ENCODE data around the gene ABCA4.
"Not testable (repeated sequence)": the region's sequence is repeated elsewhere in the genome, so short reads cannot be mapped to it uniquely, and the experiment has no call there.

ABCA4 gene

DNA sequence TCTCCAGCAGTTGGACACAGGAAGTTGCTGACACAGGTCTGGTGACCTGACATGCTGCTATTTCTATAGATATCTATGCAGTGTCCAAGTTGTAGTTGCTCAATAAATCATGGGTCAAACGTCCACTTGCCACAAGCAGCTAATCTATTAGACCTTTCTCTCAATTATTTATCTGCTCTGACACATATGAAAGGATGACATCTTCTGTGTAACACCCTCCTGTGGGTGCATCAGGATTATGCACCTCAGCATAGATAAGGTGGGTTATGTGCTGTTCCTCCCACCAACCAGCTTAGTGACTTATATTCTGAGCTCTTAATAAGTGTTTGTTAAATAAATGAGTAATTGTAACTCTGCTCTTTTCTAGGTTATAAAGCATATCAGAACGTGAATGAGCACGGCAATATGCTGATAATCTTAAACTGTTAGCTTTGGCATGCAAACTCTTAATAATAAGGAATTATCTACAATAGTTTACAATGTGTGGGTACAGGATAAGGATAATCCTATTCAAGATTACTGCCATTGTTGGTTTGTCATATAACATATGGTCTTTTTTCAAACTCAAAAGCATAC, 121.0 kb downstream of the ABCA4 start:
- no peak for DNase-seq

DNA sequence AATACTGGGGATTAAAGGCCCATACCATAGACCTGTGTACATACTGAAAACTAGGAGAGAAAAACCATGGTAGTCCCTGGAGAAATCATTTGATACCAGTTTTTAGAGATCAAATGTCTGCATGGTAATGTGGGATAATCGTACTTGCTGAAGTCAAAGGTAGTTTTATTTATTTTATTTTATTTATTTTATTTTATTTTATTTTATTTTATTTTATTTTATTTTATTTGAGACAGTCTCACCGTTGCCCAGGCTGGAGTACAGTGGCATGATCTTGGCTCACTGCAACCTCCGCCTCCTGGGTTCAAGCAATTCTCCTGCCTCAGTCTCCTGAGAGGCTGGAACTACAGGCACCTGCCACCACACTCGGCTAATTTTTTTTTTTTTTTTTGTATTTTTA, 122.4 kb downstream of the ABCA4 start:
- not testable (repeated sequence) for DNase-seq

DNA sequence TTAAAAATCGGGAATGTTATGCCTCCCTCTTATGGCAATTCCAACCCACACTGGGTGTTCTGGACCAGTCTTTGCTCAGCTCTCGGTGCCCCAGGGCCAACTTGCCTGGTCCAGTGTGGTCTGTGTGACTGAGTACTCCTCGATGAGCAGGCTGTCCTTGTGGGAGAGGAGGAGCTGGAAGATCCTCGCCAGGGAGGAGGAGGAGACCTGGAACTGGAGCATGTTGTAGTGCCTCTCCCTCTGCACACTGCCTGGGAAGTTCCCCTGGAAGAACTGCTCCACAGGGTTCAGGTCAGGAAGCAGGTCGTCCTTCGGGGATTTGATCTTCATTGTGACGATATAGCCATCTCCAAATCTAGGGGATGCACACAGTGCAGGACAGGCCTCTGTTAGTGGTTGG, 123.2 kb downstream of the ABCA4 start:
- no peak for DNase-seq

DNA sequence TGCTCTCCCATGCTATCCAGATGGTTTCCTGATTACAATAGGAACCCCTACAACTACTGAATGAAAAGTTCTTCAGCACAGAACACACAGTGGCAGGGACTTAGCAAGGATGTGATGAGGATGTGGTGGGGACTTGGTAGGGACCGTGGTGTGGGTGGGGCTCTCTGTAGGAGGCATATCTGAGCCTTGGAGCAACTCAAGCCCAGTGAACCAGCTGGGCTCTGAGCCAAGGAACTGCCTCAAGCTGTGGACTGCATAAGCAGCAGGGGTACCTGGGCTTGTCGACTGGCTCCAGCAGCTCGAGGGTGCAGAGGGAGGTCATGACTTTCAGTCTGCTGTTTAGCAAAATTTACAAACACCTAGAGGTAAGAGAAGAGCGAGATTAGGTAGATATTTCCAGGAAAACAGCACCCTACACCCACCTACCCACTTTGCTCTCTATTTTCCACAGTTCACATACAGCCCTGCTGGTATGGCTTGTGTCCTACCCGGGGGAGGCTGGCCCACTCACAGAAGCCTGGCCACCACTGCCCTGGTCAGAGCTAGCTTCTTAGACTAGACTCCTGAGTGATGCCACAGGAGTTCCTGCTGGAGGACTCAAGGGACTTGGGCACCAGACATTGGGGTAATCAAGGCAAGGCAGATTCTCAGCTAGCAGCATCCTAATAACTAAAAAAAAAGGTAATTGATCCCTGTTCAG, 125.0 kb downstream of the ABCA4 start:
- no peak for DNase-seq

DNA sequence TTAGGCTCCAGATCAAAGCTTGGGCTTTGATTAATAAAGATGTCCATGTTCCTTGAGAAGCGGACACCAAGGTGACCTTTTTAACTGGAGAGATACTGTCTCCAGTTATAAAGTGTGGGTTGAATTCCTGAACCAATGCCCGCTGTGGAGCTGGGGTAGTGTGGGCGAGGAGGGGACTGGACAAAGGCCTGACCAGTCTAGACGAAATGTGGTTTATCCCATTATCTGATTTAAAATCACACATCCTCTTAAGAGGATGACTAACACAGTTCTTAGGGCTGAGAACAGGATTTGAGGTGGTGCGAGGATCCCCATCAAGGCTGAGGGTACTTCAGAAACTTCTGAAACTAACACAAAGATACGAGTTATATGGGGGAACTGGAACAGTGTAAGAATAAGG, 127.2 kb downstream of the ABCA4 start:
- DNase-seq = no peak

DNA sequence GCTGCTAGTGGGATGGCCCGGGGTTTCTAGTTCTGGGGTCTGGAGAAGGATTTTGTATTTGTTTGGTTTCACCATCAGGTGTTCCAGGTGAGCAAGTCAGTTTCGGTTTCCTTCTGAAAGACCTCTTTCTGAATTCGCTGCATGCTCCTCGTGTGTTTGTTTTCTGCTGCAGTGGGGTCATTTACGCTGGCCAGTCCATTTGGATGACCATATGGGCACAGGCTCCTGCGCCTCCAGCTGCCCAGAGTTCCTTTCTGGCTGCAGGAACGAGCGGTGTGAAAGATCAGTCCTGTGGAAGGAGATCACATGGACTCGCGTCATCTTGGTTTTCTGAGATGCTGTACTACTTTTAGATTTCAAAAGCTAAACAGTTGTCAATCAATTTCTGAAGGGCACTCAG, 128.0 kb downstream of the ABCA4 start:
- DNase-seq = no peak

DNA sequence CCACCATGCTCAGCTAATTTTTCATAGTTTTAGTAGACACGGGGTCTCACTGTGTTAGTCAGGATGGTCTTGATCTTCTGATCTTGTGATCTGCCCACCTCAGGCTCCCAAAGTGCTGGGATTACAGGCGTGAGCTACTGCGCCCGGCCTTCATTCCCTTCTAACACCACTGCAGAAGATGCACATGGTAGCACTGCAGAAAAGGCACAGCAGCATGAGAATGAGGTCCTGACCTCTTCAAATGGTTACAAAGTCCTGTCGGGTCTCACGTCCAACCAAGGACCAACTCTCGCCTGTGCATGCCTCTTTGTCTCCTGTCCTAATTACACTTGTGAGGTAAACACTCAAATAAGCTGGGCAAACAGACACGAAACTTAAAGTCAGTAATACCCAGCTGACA, 128.8 kb downstream of the ABCA4 start:
- DNase-seq = no peak

DNA sequence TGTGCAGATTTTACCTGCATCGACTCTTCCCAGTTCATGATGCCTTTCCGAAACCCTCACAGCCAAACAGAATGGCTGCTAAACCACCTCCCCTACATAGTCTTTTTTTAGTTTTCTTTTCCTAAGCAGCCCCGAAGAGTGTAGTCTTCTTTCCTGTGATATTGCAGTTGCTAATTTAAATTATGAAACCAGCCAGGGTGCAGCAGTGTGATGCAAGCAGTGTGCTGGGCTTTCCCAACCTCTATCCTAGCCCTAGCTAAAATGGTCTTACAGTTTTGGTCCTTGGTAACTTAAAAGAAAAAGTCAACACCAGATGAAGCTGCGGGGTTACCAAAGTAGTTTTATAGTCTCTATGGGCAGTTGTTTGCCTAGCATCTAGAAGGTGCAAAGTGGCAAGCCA, 129.7 kb downstream of the ABCA4 start:
- DNase-seq = no peak

DNA sequence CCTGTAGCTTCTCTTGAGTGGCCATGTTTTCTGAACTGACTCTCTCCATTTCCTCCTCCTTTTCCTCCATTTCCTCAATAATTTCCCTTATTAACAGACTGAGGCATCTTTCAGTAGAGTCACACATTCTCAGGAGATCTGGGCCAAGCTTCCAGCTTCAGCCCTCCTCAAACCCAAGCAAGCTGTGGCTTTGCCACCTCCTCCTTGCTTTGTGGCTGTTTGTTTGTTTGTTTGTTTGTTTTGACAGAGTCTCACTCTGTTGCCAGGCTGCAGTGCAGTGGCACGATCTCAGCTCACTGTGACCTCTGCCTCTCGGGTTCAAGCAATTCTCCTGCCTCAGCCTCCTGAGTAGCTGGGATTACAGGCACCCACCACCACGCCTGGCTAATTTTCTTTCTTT, 130.5 kb downstream of the ABCA4 start:
- DNase-seq = not testable (repeated sequence)

DNA sequence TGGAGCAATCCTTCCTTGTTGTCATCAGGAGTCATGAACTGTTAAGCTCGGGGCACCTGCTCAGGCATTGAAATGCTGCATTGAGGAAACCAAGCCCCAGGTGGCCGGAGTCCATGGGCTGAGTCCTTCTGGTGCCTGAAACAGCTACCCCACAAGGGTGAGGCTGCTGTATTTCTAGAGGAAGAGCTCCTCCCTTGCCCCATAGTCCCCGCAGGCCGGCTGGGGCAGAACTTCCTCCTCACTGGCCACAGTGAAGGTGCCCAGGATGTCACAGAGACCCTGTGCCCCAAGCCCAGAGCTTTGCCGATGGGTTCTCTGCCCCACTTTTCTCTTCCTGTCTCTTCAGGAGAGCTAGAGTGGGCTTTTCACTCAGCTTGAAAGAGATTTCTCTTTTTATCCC, 130.9 kb downstream of the ABCA4 start:
- no peak for DNase-seq

DNA sequence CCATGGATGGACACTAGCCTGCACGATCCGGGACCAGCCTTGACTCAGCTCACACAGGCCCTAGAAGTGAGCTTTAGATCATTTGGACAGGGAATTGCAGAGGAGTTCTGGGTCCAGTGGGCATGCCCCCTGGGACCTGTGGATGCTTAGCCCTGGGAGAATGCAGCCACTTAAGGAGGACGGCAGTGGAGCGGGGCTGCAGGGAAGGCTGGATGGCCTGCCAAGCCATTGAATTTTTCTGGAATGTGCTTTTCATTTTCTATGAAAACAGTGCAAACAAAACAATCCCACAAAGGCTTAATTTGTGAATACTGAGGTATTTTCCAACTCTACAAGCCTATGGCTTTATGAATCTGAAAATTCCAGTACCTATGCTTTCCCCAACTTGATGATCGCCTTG, 131.3 kb downstream of the ABCA4 start:
- DNase-seq = no peak

DNA sequence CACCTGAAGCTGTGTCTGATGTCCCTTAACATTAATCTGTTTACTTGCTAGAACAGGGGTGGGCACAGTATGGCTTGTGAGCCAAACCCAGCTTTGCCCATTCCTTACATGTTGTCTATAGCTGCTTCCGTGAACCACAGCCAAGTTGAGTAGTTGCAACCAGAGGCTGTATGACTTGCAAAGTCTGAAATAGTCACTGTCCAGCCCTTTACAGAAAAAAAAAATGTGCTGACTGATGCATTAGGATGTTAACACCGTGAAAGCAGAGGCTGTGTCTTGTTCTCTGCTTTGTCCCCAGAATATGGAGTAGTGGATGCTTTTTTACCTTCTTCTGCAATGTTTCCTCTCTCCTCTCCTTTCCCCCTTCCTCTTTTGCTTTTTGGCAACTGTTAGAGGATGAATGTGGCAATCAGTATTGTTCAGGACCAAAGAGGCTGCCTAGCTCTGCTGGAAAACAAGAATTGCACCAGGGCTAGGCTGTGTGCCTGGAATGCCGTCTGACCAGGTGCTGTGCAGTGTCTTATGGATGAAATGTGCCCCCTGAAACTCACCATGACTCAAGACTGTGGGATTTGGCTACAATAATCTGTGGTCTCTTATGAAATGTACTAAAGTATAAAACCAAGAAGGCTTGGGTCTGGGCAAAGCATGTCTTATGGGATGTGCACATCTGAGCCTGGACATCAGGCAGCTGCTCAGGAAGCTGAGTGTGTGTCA, 132.2 kb downstream of the ABCA4 start:
- no peak for DNase-seq

DNA sequence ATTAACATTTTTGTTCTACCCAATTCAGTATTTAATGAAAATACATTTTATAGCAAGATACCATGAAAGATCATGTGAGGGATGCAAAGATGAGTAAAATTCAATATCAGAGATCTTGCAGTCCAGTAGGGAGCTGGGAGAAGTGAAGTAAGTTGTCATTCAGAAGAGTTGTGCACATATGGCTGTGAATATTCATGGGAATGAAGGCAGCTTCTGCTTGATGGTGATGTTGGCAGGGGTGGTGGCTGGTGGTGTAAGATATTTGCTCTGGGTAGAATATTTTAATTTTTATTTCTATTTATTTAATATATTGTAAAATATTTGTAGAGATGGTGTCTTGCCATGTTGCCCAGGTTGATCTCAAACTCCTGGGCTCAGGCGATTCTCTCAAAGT, 139.7 kb downstream of the ABCA4 start:
- no peak for DNase-seq

DNA sequence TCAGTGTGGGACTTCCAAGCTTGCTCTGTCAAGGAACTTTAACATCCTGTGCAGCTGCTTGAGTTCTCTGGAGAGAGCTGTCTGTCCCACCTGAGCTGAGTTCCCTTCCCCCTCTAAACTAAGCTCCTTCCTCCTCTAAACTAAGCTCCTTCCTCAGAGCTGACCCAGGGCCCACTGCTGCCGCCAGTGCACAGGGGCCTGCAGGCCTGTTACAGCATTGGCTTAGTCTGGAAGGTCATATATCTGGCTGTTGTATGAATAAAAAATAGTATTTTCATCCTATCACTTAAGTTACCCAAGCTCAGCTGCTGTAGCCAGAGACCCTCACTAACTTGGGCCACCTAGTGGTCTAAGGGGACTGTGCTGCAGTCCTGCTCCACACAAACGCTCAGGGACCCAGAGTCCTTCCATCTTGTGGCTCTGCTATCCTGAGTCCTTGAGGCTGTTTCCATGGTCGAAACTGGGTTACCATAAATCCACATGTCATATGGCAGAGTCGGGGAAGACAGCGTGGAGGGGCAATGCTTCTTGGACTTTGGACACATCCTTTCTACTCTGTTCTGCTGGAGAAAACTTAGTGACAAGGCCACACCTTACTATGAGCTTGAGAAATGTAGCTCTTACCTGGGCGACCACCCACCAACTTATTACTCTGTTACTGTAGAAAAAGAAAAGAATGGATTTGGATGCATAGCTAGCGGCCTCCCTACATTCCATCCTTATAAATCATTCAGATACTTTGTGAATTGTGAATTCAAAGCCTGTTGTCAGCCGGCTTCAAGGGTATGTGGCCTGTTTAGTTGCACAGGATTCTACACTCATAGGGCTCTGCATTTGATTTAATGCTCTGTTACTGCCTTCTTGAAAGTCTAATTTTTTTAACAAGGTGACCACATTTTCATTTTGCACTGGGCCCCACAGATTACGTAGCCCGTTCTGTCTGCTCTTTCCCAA, 140.4 kb downstream of the ABCA4 start:
- no peak for DNase-seq

DNA sequence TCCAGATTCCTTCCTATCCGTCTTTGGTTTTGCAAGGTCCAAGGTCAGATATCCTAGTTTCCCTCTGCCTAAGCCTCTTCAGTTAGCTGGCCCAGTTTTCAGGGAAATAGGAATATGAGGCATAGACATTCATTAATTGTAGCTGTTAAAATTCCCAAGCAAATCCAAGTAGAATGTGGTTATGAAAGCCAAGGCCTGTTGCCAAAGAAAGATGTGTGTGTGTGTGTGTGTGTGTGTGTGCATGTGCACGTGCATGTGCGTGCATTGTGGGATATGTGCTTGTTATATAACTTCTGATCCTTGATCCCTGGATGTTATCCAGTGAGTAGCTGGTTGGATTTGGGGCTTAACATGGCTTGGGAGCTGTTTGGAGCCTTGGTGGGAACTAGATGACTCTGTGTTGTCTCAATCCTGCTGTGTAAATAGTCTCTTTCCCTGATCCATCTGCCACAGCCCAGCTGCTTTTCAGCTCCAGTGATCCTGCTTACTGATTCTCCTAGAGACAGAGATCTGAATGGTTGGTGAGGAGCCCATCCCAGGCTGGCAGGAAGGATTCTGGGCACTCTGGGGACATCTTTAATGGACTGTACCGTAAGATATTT, 141.1 kb downstream of the ABCA4 start:
- DNase-seq = no peak

DNA sequence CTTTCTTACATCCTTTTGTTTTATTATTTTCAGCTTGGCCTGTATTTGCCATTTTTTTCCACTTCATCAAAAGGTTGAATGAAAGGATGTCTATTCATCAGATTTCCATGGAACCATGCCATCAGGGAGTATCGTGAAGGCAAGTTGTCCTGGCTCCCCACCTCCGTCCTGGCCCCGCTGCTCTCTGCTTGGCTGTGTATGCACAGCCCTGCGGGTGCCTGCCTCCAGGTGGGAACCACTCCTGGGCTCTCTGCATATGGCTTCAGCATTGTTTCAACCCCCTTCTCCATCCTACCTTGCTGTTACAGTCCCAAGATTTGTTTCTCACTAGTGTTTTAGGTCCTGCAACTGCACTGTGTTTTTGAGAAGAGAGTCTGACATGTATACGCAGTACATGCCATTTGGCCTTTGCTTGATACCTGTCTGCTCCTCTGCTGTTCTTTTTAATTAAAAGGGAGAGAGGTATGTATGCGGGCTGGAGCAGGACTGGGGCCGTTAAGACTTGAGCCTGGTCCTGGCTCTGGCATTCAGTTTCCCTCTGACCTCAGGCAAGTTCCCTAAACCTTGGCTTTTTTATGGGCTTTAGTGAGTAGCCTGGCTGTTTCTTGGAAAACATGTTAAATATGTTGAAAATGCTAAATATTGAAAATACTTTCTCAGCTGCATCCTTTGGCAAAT, 141.8 kb downstream of the ABCA4 start:
- DNase-seq = no peak

DNA sequence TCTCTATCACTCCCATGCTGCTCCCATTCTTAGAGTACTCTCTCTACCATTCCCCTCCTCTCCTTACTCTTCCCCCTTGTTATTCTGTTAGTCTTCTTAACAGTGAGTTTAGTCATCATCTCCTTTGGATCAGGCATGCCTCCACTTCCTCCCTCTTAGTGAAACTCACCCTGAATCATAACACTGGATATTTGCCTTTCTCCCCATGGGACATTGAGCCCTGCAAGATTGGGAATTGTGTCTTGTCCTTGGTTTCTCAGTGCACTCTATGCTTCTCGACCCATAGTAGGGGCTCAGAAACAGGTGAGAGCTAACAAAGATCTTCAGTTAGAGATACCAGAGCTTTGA, 143.4 kb downstream of the ABCA4 start:
- no peak for DNase-seq

DNA sequence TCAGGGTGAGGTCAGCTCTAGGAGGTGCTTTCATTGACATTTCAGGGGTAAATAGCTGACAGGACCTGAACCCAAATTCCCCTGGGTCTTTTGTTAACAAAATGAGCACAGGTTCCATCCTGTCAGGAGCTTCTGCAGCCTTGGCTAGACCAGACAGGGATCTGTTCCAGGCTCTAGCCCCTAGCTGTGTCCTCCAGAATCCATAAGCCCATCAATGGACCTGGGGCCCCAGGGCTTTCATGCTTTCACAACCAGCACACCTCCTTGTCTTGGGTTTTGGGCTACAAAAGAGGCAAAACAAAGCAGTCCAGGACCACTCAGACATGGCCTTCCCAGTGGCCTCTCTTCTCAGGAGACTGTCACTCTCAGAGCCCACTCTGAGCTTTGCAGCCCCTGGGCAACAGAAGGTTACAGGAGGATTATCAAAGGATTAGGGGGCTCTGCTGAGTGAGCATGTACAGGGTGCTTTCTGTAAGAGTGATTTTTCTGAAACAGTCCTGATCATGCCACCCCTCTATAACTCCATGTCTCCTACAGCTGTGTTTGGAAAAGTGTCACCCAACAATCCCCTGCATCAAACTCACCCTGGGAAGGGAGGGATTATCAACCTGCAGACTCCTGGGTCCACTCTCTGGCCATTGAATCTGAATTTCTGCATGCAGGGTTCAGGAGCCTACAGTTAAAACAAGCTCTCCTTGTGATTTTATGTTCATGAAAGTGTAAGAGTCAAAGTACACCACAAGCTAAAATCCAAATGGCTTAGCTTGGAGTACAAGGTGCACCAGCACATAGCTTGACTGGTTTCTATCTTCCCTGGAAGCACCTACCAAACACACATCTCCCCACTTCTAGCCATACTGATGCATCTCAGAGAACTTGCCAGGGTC, 144.0 kb downstream of the ABCA4 start:
- DNase-seq = no peak

DNA sequence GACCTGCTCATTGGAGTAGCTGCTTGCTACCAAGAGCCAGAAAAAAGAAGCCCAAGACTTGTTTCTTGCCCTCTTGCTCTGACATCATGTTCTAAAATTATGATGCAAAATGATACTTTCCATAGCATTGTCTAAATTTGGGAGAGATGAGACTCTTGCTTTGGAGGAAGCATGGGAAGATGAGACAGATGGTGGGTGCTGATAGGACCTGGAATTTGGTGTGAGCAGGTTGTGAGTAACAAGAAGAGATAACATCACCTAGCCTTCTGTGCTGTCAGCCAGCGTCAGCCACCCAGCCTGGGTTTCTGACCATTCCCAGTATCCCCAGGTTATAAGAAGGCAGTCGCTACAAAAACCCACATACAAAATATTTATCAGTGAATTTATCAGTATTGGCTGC, 144.7 kb downstream of the ABCA4 start:
- DNase-seq = no peak

DNA sequence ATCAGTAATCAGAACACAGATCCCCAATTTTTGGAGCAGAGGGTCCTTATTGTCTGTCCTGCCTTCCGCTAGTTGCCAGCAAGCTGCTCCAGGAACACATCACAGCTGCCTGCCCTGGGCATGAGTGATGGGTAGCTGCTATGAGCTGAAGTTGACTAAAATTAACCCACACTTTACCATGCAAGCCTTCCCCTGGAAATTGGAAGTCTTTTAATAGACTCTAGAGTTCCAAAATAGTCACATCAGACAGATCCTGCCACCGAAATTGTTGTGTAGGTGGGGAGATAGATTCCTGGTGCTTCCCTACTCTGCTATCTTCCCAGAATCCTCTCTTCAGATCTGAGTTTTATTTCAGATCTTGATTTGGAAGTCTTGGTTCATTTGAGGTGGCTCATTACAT, 148.6 kb downstream of the ABCA4 start:
- DNase-seq = no peak

DNA sequence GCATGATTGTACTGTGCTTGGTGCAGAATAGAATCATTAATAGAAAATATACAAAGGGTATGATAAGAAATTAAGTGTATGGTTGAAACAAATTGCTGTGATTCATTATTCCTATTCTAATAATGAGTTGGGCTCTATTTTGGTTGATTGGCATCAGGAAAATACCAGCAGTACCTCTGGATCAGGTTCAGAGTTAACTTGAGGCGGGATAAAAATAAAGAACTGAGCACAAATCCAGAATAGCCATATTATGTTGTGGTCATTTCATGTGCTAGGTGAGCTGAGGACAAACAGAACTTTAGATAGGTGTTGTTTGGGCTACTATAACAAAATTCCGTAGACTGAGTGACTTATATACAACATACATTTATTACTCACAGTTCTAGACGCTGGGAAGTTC, 151.1 kb downstream of the ABCA4 start:
- DNase-seq = no peak
